ENCODE measurements around the gene CHRND.

Gene CHRND

GRCh38 chr2:232485348-232485756 is 40.6 kb upstream of the CHRND start:
- no peak overlapping the region for H3K4me3 Mint-ChIP-seq
- no peak overlapping the region for H3K27ac Mint-ChIP-seq
- peaks cover 8% of the 10 kb centered on the region for H3K4me1 Mint-ChIP-seq
- no peaks in the 10 kb centered on the region for H3K9me3 Mint-ChIP-seq
- no peak for ATAC-seq
- H3K36me3 Mint-ChIP-seq, result no peaks in the 10 kb centered on the region
- peaks cover 80% of the 10 kb centered on the region for H3K27me3 Mint-ChIP-seq

- ATAC-seq, result no peak
- Mint-ChIP-seq H3K27ac (no peak overlapping the region), H3K36me3 (no peaks in the 10 kb centered on the region), H3K4me3 (no peak overlapping the region), H3K27me3 (peaks cover 80% of the 10 kb centered on the region), H3K9me3 (no peaks in the 10 kb centered on the region), H3K4me1 (peaks cover 8% of the 10 kb centered on the region)
Observed at GRCh38 chr2:232485757-232486557, 40.0 kb upstream of the CHRND start.

GRCh38 chr2:232486558-232487384 is 39.2 kb upstream of the CHRND start:
- Mint-ChIP-seq H3K27me3 (peaks cover 80% of the 10 kb centered on the region), H3K4me3 (no peak overlapping the region), H3K36me3 (no peaks in the 10 kb centered on the region), H3K4me1 (peaks cover 8% of the 10 kb centered on the region), H3K9me3 (no peaks in the 10 kb centered on the region), H3K27ac (no peak overlapping the region)
- no peak for ATAC-seq

- ATAC-seq, result no peak
- Mint-ChIP-seq H3K27ac (no peak within 1 kb of the TSS), H3K36me3 (no peaks in the 10 kb centered on the region), H3K4me3 (no peak within 1 kb of the TSS), H3K27me3 (peaks cover 79% of the 10 kb centered on the region), H3K9me3 (no peaks in the 10 kb centered on the region), H3K4me1 (peaks cover 8% of the 10 kb centered on the region)
Observed at GRCh38 chr2:232487385-232488096, 38.4 kb upstream of the CHRND start, which contains the start of gene ECEL1. Gene ECEL1, minus strand, starts transcription at chr2:232487834. Its CDS starts 1,181 bp downstream, at chr2:232486653.

GRCh38 chr2:232488097-232488711 is 37.8 kb upstream of the CHRND start:
- ATAC-seq, result no peak
- H3K4me1 Mint-ChIP-seq, result peaks cover 8% of the 10 kb centered on the region
- no peak overlapping the region for H3K4me3 Mint-ChIP-seq
- H3K36me3 Mint-ChIP-seq, result no peaks in the 10 kb centered on the region
- no peak overlapping the region for H3K27ac Mint-ChIP-seq
- H3K27me3 Mint-ChIP-seq, result peaks cover 79% of the 10 kb centered on the region
- H3K9me3 Mint-ChIP-seq, result no peaks in the 10 kb centered on the region

GRCh38 chr2:232488721-232489300 is 37.1 kb upstream of the CHRND start:
- no peaks in the 10 kb centered on the region for H3K36me3 Mint-ChIP-seq
- no peaks in the 10 kb centered on the region for H3K9me3 Mint-ChIP-seq
- H3K27me3 Mint-ChIP-seq, result peaks cover 74% of the 10 kb centered on the region
- ATAC-seq, result no peak
- H3K4me1 Mint-ChIP-seq, result peaks cover 8% of the 10 kb centered on the region
- H3K4me3 Mint-ChIP-seq, result no peak overlapping the region
- no peak overlapping the region for H3K27ac Mint-ChIP-seq

- Mint-ChIP-seq H3K27me3 (peaks cover 66% of the 10 kb centered on the region), H3K4me3 (no peak overlapping the region), H3K9me3 (no peaks in the 10 kb centered on the region), H3K4me1 (peaks cover 8% of the 10 kb centered on the region), H3K36me3 (no peaks in the 10 kb centered on the region), H3K27ac (no peak overlapping the region)
- ATAC-seq, result no peak
Observed at GRCh38 chr2:232489516-232490220, 36.3 kb upstream of the CHRND start.

GRCh38 chr2:232490221-232491138 is 35.5 kb upstream of the CHRND start:
- Mint-ChIP-seq H3K27me3 (peaks cover 58% of the 10 kb centered on the region), H3K27ac (no peak overlapping the region), H3K9me3 (no peaks in the 10 kb centered on the region), H3K36me3 (no peaks in the 10 kb centered on the region), H3K4me3 (no peak overlapping the region), H3K4me1 (peaks cover 3% of the 10 kb centered on the region)
- ATAC-seq, result no peak

GRCh38 chr2:232491139-232491780 is 34.7 kb upstream of the CHRND start:
- Mint-ChIP-seq H3K27me3 (peaks cover 53% of the 10 kb centered on the region), H3K27ac (no peak overlapping the region), H3K4me1 (no peaks in the 10 kb centered on the region), H3K9me3 (no peaks in the 10 kb centered on the region), H3K36me3 (no peaks in the 10 kb centered on the region), H3K4me3 (no peak overlapping the region)
- no peak for ATAC-seq

- no peaks in the 10 kb centered on the region for H3K9me3 Mint-ChIP-seq
Observed at GRCh38 chr2:232492236-232492848, 33.6 kb upstream of the CHRND start.

GRCh38 chr2:232492963-232493700 is 32.8 kb upstream of the CHRND start:
- ATAC-seq, result no peak
- Mint-ChIP-seq H3K4me3 (no peak overlapping the region), H3K36me3 (no peaks in the 10 kb centered on the region), H3K27me3 (peaks cover 52% of the 10 kb centered on the region), H3K27ac (no peak overlapping the region), H3K9me3 (no peaks in the 10 kb centered on the region), H3K4me1 (no peaks in the 10 kb centered on the region)

More at GRCh38 chr2:232492236-232492848, 33.6 kb upstream of the CHRND start:
- Mint-ChIP-seq H3K4me1 (no peaks in the 10 kb centered on the region), H3K36me3 (no peaks in the 10 kb centered on the region), H3K4me3 (no peak overlapping the region), H3K27ac (no peak overlapping the region), H3K27me3 (peaks cover 53% of the 10 kb centered on the region)
- ATAC-seq, result no peak

All from stimulated activated memory B cell treated with anti-CD40 and anti-IgM and Interleukin-4, amounts not matched to agents 10 μg/mL and 1 μg/mL and 100 μg/mL, for 72 hours (primary cell).